Measurements from ENCODE around the gene ABCC5. TPM values are rescaled to one million over a fixed set of nuclear protein-coding genes. Genes with fewer than 3 reads are reported as not detected.

The ABCC5 gene
- total and polyA plus RNA-seq, 3 donors from 2014 or later, result 35.2 to 77.9 (median 61.5) TPM

- TF ChIP-seq POLR2A (IDR thresholded peaks at IDR 0.05), result no peak
- TF ChIP-seq, protein P1, sequence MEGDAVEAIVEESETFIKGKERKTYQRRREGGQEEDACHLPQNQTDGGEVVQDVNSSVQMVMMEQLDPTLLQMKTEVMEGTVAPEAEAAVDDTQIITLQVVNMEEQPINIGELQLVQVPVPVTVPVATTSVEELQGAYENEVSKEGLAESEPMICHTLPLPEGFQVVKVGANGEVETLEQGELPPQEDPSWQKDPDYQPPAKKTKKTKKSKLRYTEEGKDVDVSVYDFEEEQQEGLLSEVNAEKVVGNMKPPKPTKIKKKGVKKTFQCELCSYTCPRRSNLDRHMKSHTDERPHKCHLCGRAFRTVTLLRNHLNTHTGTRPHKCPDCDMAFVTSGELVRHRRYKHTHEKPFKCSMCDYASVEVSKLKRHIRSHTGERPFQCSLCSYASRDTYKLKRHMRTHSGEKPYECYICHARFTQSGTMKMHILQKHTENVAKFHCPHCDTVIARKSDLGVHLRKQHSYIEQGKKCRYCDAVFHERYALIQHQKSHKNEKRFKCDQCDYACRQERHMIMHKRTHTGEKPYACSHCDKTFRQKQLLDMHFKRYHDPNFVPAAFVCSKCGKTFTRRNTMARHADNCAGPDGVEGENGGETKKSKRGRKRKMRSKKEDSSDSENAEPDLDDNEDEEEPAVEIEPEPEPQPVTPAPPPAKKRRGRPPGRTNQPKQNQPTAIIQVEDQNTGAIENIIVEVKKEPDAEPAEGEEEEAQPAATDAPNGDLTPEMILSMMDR (IDR thresholded peaks at IDR 0.05), result no peak
- Histone ChIP-seq H3K4me3 (no peak overlapping the region), H3K27ac (no peak overlapping the region), H3K4me1 (no peaks in the 10 kb centered on the region), H3K9me3 (no peaks in the 10 kb centered on the region), H3K27me3 (no peaks in the 10 kb centered on the region), H3K36me3 (ENCODE audit: low read depth, missing control alignments) (no peaks in the 10 kb centered on the region)
- WGBS, 2 donors, result 75 to 86% methylated on average over 2 of the region's 2 CpGs
- intact Hi-C loops (cut with DNase I; ENCODE audit: low total_unique reads), result no loop called here
- DNase-seq, result no peak
Measured at GRCh38 chr3:183918178-183918577, 99.5 kb downstream of the ABCC5 start.

GRCh38 chr3:183917776-183918175, 99.9 kb downstream of the ABCC5 start:
- Histone ChIP-seq H3K27me3 (no peaks in the 10 kb centered on the region), H3K27ac (no peak overlapping the region), H3K4me3 (no peak overlapping the region), H3K36me3 (ENCODE audit: low read depth, missing control alignments) (no peaks in the 10 kb centered on the region), H3K9me3 (no peaks in the 10 kb centered on the region), H3K4me1 (no peaks in the 10 kb centered on the region)
- no peak for DNase-seq
- TF ChIP-seq, protein P1 (IDR thresholded peaks at IDR 0.05), result no peak
- TF ChIP-seq POLR2A (IDR thresholded peaks at IDR 0.05), result no peak
- intact Hi-C loops (cut with DNase I; ENCODE audit: low total_unique reads), result no loop called here
- WGBS, 2 donors, result 77 to 89% methylated on average over 4 of the region's 4 CpGs

DNA sequence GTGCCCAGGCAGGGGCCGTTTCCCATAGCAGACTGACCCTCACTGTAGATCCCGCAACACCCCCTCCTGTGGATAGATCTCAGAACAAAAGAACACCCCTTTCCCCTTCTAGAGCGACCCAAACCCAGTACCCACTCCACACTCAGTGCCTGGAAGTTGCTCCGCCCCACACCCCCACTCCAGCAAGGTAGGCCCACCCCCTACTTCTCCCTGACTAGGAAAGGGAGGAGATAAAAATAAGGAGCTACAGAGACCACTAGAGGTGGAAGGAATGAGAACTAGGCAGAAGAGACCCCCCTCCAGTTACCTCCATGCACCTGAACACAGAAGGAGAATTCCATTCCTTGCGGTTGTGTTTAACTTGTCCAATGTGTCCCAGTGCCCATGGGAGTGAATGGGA, 102.8 kb downstream of the ABCC5 start:
- Histone ChIP-seq H3K27me3 (no peaks in the 10 kb centered on the region), H3K9me3 (no peaks in the 10 kb centered on the region), H3K4me1 (no peaks in the 10 kb centered on the region), H3K4me3 (no peak overlapping the region), H3K36me3 (ENCODE audit: low read depth, missing control alignments) (no peaks in the 10 kb centered on the region), H3K27ac (no peak overlapping the region)
- no peak for DNase-seq
- intact Hi-C loops (cut with DNase I; ENCODE audit: low total_unique reads), result no loop called here
- 87 to 91% methylated on average over 4 to 5 of the region's 5 CpGs for WGBS, 2 donors
- TF ChIP-seq, protein P1 (IDR thresholded peaks at IDR 0.05), result no peak
- no peak for TF ChIP-seq POLR2A (IDR thresholded peaks at IDR 0.05)

DNA sequence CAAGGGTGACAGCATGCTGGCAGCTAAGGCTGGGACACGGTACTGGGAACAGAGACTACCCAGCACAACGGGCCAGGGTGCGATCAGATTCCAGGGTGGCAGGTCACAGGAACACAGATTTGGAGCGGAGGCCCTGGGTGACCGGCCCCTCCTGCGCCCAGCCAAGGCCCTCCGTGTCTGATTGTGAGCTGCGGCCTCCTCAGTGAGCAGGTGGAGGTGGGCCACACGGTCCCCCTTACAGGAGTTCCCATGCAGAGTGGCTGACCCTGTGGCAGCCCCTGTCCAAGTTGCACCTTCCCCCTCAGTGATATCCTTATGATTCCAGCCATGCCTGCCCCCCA, 104.1 kb downstream of the ABCC5 start:
- Histone ChIP-seq H3K36me3 (ENCODE audit: low read depth, missing control alignments) (no peaks in the 10 kb centered on the region), H3K27ac (peak overlapping the region in 1 of 2 donors; percentile 8), H3K27me3 (no peaks in the 10 kb centered on the region), H3K4me3 (no peak overlapping the region), H3K4me1 (no peaks in the 10 kb centered on the region), H3K9me3 (no peaks in the 10 kb centered on the region)
- intact Hi-C loops (cut with DNase I; ENCODE audit: low total_unique reads), result no loop called here
- no peak for DNase-seq
- WGBS, 2 donors, result 69 to 76% methylated on average over 6 to 9 of the region's 9 CpGs
- TF ChIP-seq, protein P1 (IDR thresholded peaks at IDR 0.05), result no peak
- TF ChIP-seq POLR2A (IDR thresholded peaks at IDR 0.05), result no peak

GRCh38 chr3:183912895-183913579, 104.6 kb downstream of the ABCC5 start:
- DNase-seq, result peak; percentile 43

More at GRCh38 chr3:183912895-183913579, 104.6 kb downstream of the ABCC5 start:
- Histone ChIP-seq H3K4me1 (no peaks in the 10 kb centered on the region), H3K4me3 (no peak overlapping the region), H3K9me3 (no peaks in the 10 kb centered on the region), H3K27ac (peak overlapping the region in 1 of 2 donors; percentile 8), H3K27me3 (no peaks in the 10 kb centered on the region), H3K36me3 (ENCODE audit: low read depth, missing control alignments) (no peaks in the 10 kb centered on the region)
- intact Hi-C loops (cut with DNase I; ENCODE audit: low total_unique reads), result no loop called here
- WGBS, 2 donors, result 69 to 75% methylated on average over 10 of the region's 10 CpGs
- TF ChIP-seq, protein P1 (IDR thresholded peaks at IDR 0.05), result no peak
- TF ChIP-seq POLR2A (IDR thresholded peaks at IDR 0.05), result no peak
